Body of pancreas (tissue), 4 donors: ENCODE measurements around the gene NTRK2.

Source experiments
- CTCF ChIP-seq, 7 experiments: fragments of 450-650 bp in 4 of 7; fragments of 200-600 bp in 3 of 7; sonication (generic) in 3 of 7; IDR thresholded peaks; one replicate each; pipeline ENCODE4 v1.5.1; 2016 to 2019; ENCODE audit warnings: antibody characterized with exemption in 7 of 7
- POLR2A ChIP-seq, 3 donors: fragments of 450-650 bp; IDR thresholded peaks; one replicate each; pipeline ENCODE4 v1.6.1; 2016; ENCODE audit warnings: antibody characterized with exemption in 3 of 3, mild to moderate bottlenecking in 2 of 3

- TF ChIP-seq CTCF (IDR thresholded peaks at IDR 0.05) (no peak), POLR2A (IDR thresholded peaks at IDR 0.05) (no peak)
Measured at GRCh38 chr9:84711398-84711777, 41.9 kb downstream of the NTRK2 start.
